Hepatocyte (in vitro differentiated cells): ENCODE measurements around the gene POLD3.

Source experiments
- CTCF ChIP-seq: fragments of 200-600 bp; sonication (generic); IDR thresholded peaks from 2 replicates; pipeline ENCODE4 v1.5.1; 2016; ENCODE audit warnings: antibody characterized with exemption, mild to moderate bottlenecking; ENCODE audit not compliant: poor library complexity
- EZH2 ChIP-seq: fragments of 200-600 bp; sonication (generic); IDR thresholded peaks from 2 replicates; pipeline ENCODE4 v1.6.1; 2016; ENCODE audit warnings: antibody characterized with exemption, mild to moderate bottlenecking, borderline replicate concordance
- EZH2phosphoT487 ChIP-seq: fragments of 200-600 bp; sonication (generic); IDR thresholded peaks from one replicate; pipeline ENCODE4 v1.6.1; 2018; ENCODE audit warnings: antibody characterized with exemption, mild to moderate bottlenecking, low read depth, moderate library complexity; ENCODE audit not compliant: unreplicated experiment, severe bottlenecking

GRCh38 chr11:74583024-74583624 lies 9.3 kb upstream of the POLD3 start:
- TF ChIP-seq CTCF (no peak), EZH2phosphoT487 (no peak), EZH2 (no peak)
